K562 (cell line): ENCODE measurements around the gene MGAM2. TPM values are rescaled to one million over a fixed set of nuclear protein-coding genes. Genes with fewer than 3 reads are reported as not detected.

ENCODE experiments used
- ATAC-seq: fragments of 200-7000 bp; cut with Tn5 transposase; 3 replicates; pipeline ENCODE4 v1.9.1; 2020; ENCODE audit warnings: moderate library complexity
- BruUV-seq: library from RNA; stranded (reverse); fragments of 400-500 nt; replicated peaks from 2 replicates; lab custom pipeline; 2021; lab: Mats Ljungman, UMichigan
- CTCF ChIA-PET: fragments of 300-600 bp; formaldehyde crosslinking; extraction: SDS; loops from one replicate; lab custom pipeline; 2021; ENCODE audit warnings: low intra/inter-chr PET ratio; lab: Yijun Ruan, JAX
- POLR2A ChIA-PET: fragments of 300-600, 350-650 bp; sonication (Branson Sonifier 250); formaldehyde crosslinking; extraction: SDS; loops from one replicate; lab custom pipeline; 2021; ENCODE audit warnings: antibody characterized with exemption, inconsistent platforms; lab: Yijun Ruan, JAX
- DNase-seq, 4 experiments: peaks; one replicate each; pipeline versions ENCODE4 v3.0.0 to v3.0.0-alpha.2; 2011 to 2018; ENCODE audit warnings: low spot score in 3 of 4, mixed read lengths in 3 of 4; ENCODE audit errors: extremely low read depth in 1 of 4
- FAIRE-seq: peaks from 2 replicates; lab custom pipeline; 2011; peaks lifted over from hg19 to GRCh38; lab: Jason Lieb, UNC
- H2AFZ ChIP-seq: 2 replicates; pipeline ENCODE4 v1.6.0; 2011; ENCODE audit warnings: low read depth, low read length, control low read depth, inconsistent platforms
- H3K27ac ChIP-seq: fragments of 200-600 bp; 3 replicates; pipeline ENCODE4 v1.8.0; 2011; ENCODE audit warnings: low read depth, mild to moderate bottlenecking, control low read depth, inconsistent platforms, low read length, moderate library complexity, mixed read lengths; ENCODE audit errors: extremely low read depth
- H3K27me3 ChIP-seq, 2 experiments: fragments of 300-600 bp in 1 of 2; 2 replicates in 1 of 2; 3 replicates in 1 of 2; pipeline versions ENCODE4 v1.6.0 to v1.8.0; 2011; ENCODE audit warnings: inconsistent platforms in 2 of 2, low read length in 2 of 2, mild to moderate bottlenecking in 1 of 2, mixed read lengths in 1 of 2, moderate library complexity in 1 of 2; ENCODE audit not compliant: control insufficient read depth in 2 of 2, insufficient read depth in 2 of 2
- H3K36me3 ChIP-seq: fragments of 300-600 bp; 3 replicates; pipeline ENCODE4 v1.8.0; 2011; ENCODE audit warnings: mild to moderate bottlenecking, low read length, inconsistent platforms; ENCODE audit not compliant: control insufficient read depth, insufficient read depth
- H3K4me1 ChIP-seq, 2 experiments: fragments of 200-600 bp in 1 of 2; replicated peaks in 1 of 2; 2 replicates in 1 of 2; 3 replicates in 1 of 2; pipeline versions ENCODE4 v1.5.1 to v1.8.0; 2011; ENCODE audit warnings: inconsistent platforms in 2 of 2, low read length in 2 of 2, mild to moderate bottlenecking in 1 of 2, mixed read lengths in 1 of 2, moderate library complexity in 1 of 2; ENCODE audit not compliant: control insufficient read depth in 2 of 2, insufficient read depth in 2 of 2
- H3K4me2 ChIP-seq: 2 replicates; pipeline ENCODE4 v1.6.1; 2011; ENCODE audit warnings: low read length, control low read depth, inconsistent platforms, mixed read lengths; ENCODE audit not compliant: insufficient read depth
- H3K4me3 ChIP-seq: fragments of 200-600 bp; sonication (generic), shearing (Covaris generic); 2 replicates; pipeline ENCODE4 v1.5.1; 2016; ENCODE audit warnings: control low read depth, inconsistent platforms
- H3K79me2 ChIP-seq: fragments of 200-600 bp; 3 replicates; pipeline ENCODE4 v1.8.0; 2011; ENCODE audit warnings: low read length, inconsistent platforms; ENCODE audit not compliant: control insufficient read depth, insufficient read depth
- H3K9ac ChIP-seq, 2 experiments: 2 replicates each; pipeline versions ENCODE4 v1.6.0 to v1.6.1; 2011; ENCODE audit warnings: low read depth in 2 of 2, low read length in 2 of 2, control low read depth in 1 of 2, inconsistent platforms in 1 of 2, mild to moderate bottlenecking in 1 of 2, mixed read lengths in 1 of 2; ENCODE audit not compliant: insufficient read depth in 1 of 2
- H3K9me1 ChIP-seq: one replicate; pipeline ENCODE4 v1.6.0; 2011; ENCODE audit warnings: inconsistent platforms, mild to moderate bottlenecking, low read length, moderate library complexity; ENCODE audit not compliant: control insufficient read depth, insufficient read depth
- H3K9me3 ChIP-seq: replicated peaks from 2 replicates; pipeline ENCODE4 v1.5.1; 2011; ENCODE audit warnings: low read depth, low read length, inconsistent platforms; ENCODE audit not compliant: control insufficient read depth, insufficient read depth
- H4K20me1 ChIP-seq: replicated peaks from 2 replicates; pipeline ENCODE4 v1.6.1; 2011; ENCODE audit warnings: low read length, inconsistent platforms, mixed read lengths; ENCODE audit not compliant: control insufficient read depth, insufficient read depth
- BRD4 ChIP-seq: fragments of 200-600 bp; sonication (generic); IDR thresholded peaks from 2 replicates; pipeline ENCODE4 v1.6.1; 2017; ENCODE audit warnings: inconsistent platforms
- CHD2 ChIP-seq: IDR thresholded peaks from 2 replicates; pipeline ENCODE4 v1.6.1; 2011; ENCODE audit warnings: low read depth, low read length
- CREM ChIP-seq: IDR thresholded peaks from 2 replicates; pipeline ENCODE4 v1.6.1; 2014; ENCODE audit warnings: antibody characterized with exemption, low read depth
- EHMT2 ChIP-seq: fragments of 450-650 bp; IDR thresholded peaks from 2 replicates; pipeline ENCODE4 v1.6.1; 2018; ENCODE audit warnings: antibody characterized with exemption
- ELF1 ChIP-seq: fragments of 200-800 bp; sonication (Bioruptor generic); IDR thresholded peaks from 2 replicates; pipeline ENCODE4 v1.6.1; 2016; ENCODE audit warnings: missing genetic modification characterization, missing compliant biosample characterization
- GATA2 ChIP-seq: sonication (generic); formaldehyde crosslinking; IDR thresholded peaks from 2 replicates; pipeline ENCODE4 v1.4.0; 2020; ENCODE audit warnings: mild to moderate bottlenecking, missing genetic modification reagents
- HMGN3 ChIP-seq: IDR thresholded peaks from 2 replicates; pipeline ENCODE4 v1.6.1; 2011; ENCODE audit warnings: borderline replicate concordance, low read depth, mild to moderate bottlenecking, mixed read lengths, low read length; ENCODE audit not compliant: insufficient read length; ENCODE audit errors: extremely low read depth
- HNRNPLL ChIP-seq: fragments of 200-400 bp; formaldehyde crosslinking; IDR thresholded peaks from 2 replicates; pipeline ENCODE4 v1.6.1; 2017; ENCODE audit warnings: low read length, low read depth, mild to moderate bottlenecking; ENCODE audit not compliant: poor library complexity, severe bottlenecking
- JUN ChIP-seq, 2 experiments: sonication (generic) in 1 of 2; formaldehyde crosslinking in 1 of 2; IDR thresholded peaks; 2 replicates each; pipeline versions ENCODE4 v1.6.1 to v1.8.0; 2012 to 2022; ENCODE audit warnings: borderline replicate concordance in 2 of 2, mild to moderate bottlenecking in 2 of 2, improper control_type of control experiment in 1 of 2, low read depth in 1 of 2, low read length in 1 of 2, missing genetic modification reagents in 1 of 2
- JUND ChIP-seq, 2 experiments: IDR thresholded peaks; 2 replicates in 1 of 2; 3 replicates in 1 of 2; pipeline ENCODE4 v1.6.1; 2011; ENCODE audit warnings: borderline replicate concordance in 2 of 2, low read depth in 2 of 2, low read length in 2 of 2, improper control_type of control experiment in 1 of 2, missing biosample characterization in 1 of 2, missing genetic modification characterization in 1 of 2, missing genetic modification reagents in 1 of 2
- RNF2 ChIP-seq: sonication (generic); IDR thresholded peaks from 2 replicates; pipeline ENCODE4 v1.6.1; 2016
- SETDB1 ChIP-seq: IDR thresholded peaks from one replicate; pipeline ENCODE4 v1.6.1; 2012; ENCODE audit warnings: low read length, control low read depth, inconsistent platforms
- SMARCA5 ChIP-seq: fragments of 450-650 bp; IDR thresholded peaks from 2 replicates; pipeline ENCODE4 v1.6.1; 2016
- ZFX ChIP-seq: sonication (generic); formaldehyde crosslinking; IDR thresholded peaks from 2 replicates; pipeline ENCODE4 v1.8.0; 2022; ENCODE audit warnings: mild to moderate bottlenecking, missing genetic modification reagents, moderate library complexity
- ZNF707 ChIP-seq: fragments of 250-450 bp; sonication (Bioruptor Pico); conservative IDR thresholded peaks from 2 replicates; pipeline ENCODE4 v1.8.0; 2022; ENCODE audit warnings: inconsistent platforms, mild to moderate bottlenecking, moderate library complexity
- WGBS: fragments of 100-300 bp; shearing (Covaris generic); methylation state at CpG from one replicate; pipeline ENCODE4 v1.1.6; 2016; ENCODE audit warnings: low coverage, mixed read lengths; ENCODE audit not compliant: insufficient coverage; ENCODE audit errors: missing lambda C conversion rate; 5-methylcytosine and 5-hydroxymethylcytosine counted together
- in situ Hi-C: fragments of 300-500 bp; cut with MboI; formaldehyde crosslinking; loops from 4 replicates; pipeline ENCODE4 v1.15.0; 2018; ENCODE audit warnings: inconsistent platforms, mixed read lengths
- intact Hi-C: fragments of 100-400 bp; cut with micrococcal nuclease; formaldehyde crosslinking; loops from 2 replicates; pipeline ENCODE4 v1.14.2; 2022
- polyA plus RNA-seq, 8 experiments: library from polyadenylated mRNA; depleted of rRNA in 4 of 8; stranded (reverse) in 5 of 8; unstranded in 3 of 8; fragments of >200 nt; fragmentation: Nextera tagmentation in 2 of 8; fragmentation: Illumina TruSeq in 1 of 8; extraction: Ambion mirVana in 2 of 8; extraction: Trizol in 1 of 8; gene quantifications; 2 replicates each; pipeline versions ENCODE4 v1.2.1 to v1.2.3, GENCODE V29; 2011 to 2014; ENCODE audit warnings: inconsistent platforms in 1 of 8, missing spikeins in 1 of 8
- total RNA-seq, 7 experiments: library from RNA; depleted of rRNA in 6 of 7; stranded (reverse); fragments of >200 nt in 6 of 7; fragmentation: Illumina TruSeq in 2 of 7; extraction: Trizol in 2 of 7; gene quantifications; 2 replicates each; pipeline versions ENCODE4 v1.2.1 to v1.2.3, GENCODE V29; 2011 to 2021; ENCODE audit warnings: low replicate concordance in 1 of 7
- TF ChIP-seq, protein P1 (sequence below): sonication (generic); formaldehyde crosslinking; IDR thresholded peaks from 2 replicates; pipeline ENCODE4 v1.8.1; 2023; ENCODE audit warnings: missing genetic modification reagents, mild to moderate bottlenecking, borderline replicate concordance
- TF ChIP-seq, protein P2 (sequence below): sonication (generic); formaldehyde crosslinking; IDR thresholded peaks from 2 replicates; pipeline ENCODE4 v1.8.1; 2022; ENCODE audit warnings: missing genetic modification reagents

Gene MGAM2
- total and polyA plus RNA-seq, 9 of the 15 experiments (the other 6 are each of a cell fraction or from before 2014, with no cell fraction given) = 0.03 TPM; not detected in 8

DNA sequence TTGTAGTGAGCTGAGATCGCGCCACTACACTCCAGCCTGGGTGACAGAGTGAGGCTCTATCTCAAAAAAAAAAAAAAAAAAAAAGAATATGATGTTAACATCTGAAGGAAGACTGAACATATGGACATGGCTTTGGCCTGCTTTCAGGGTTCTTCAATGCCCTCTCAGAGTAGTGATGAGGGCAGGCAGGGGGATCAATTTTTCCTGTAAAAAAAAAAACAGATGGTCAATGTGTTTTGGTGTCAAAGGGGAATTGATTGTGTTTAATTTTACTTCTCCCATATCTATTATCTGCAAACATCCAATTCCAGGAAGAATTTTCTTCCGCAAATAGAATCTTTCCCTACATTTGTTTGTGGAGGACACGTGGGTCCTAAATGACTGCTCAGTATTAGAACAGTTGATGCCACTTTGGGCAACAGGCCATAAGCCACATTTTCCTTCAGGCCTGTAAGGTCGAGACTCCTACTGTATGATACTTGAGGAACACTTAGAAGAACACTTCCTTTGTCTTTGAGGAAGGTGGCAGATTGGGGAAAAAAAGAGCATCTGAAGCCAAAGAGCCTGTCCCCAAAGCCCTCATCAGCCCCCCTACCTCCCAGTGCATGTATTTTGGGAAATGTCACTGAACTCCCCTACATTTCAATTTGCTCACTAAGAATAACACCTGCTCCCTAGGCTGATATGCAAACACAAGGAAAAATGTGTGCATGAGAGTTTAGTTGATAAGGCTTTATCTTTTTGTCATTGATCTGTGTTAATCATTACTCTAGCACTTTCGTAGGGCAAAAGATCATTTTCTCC, 28.3 kb downstream of the MGAM2 start:
- Histone ChIP-seq H3K27ac (no peak overlapping the region), H3K9me1 (no peaks in the 10 kb centered on the region), H3K4me1 (no peaks in the 10 kb centered on the region), H3K9ac (no peak overlapping the region), H2AFZ (no peak overlapping the region), H3K4me2 (no peak overlapping the region), H3K79me2 (no peaks in the 10 kb centered on the region), H3K9me3 (no peaks in the 10 kb centered on the region), H3K27me3 (no peaks in the 10 kb centered on the region), H3K36me3 (no peaks in the 10 kb centered on the region), H3K4me3 (no peak overlapping the region), H4K20me1 (no peaks in the 10 kb centered on the region)
- 2% methylated on average over 6 of the region's 6 CpGs for WGBS
- BruUV-seq = no TSS peak
- CTCF ChIA-PET = no interaction called here
- DNase-seq (no peak), FAIRE-seq (no peak), ATAC-seq (no peak)
- POLR2A ChIA-PET = no interaction called here
- in situ Hi-C loops (no loop called here), intact Hi-C loops (no loop called here)
- TF ChIP-seq JUND (IDR thresholded peaks at IDR 0.05; ENCODE audit: borderline replicate concordance, low read depth, low read length) (no peak), JUND (tag; IDR thresholded peaks at IDR 0.05; ENCODE audit: borderline replicate concordance, low read depth, low read length) (no peak), HNRNPLL (no peak), JUN (IDR thresholded peaks at IDR 0.05; ENCODE audit: borderline replicate concordance, low read depth, low read length) (no peak), JUN (CRISPR knock-in tag; IDR thresholded peaks at IDR 0.05; ENCODE audit: borderline replicate concordance) (no peak), ZFX (no peak), RNF2 (no peak), HMGN3 (no peak), SETDB1 (no peak), GATA2 (CRISPR knock-in tag) (no peak), ELF1 (tag) (no peak), CREM (no peak), BRD4 (no peak), SMARCA5 (no peak), ZNF707 (CRISPR knock-in tag) (no peak), CHD2 (no peak), EHMT2 (no peak)
- TF ChIP-seq, protein P1, sequence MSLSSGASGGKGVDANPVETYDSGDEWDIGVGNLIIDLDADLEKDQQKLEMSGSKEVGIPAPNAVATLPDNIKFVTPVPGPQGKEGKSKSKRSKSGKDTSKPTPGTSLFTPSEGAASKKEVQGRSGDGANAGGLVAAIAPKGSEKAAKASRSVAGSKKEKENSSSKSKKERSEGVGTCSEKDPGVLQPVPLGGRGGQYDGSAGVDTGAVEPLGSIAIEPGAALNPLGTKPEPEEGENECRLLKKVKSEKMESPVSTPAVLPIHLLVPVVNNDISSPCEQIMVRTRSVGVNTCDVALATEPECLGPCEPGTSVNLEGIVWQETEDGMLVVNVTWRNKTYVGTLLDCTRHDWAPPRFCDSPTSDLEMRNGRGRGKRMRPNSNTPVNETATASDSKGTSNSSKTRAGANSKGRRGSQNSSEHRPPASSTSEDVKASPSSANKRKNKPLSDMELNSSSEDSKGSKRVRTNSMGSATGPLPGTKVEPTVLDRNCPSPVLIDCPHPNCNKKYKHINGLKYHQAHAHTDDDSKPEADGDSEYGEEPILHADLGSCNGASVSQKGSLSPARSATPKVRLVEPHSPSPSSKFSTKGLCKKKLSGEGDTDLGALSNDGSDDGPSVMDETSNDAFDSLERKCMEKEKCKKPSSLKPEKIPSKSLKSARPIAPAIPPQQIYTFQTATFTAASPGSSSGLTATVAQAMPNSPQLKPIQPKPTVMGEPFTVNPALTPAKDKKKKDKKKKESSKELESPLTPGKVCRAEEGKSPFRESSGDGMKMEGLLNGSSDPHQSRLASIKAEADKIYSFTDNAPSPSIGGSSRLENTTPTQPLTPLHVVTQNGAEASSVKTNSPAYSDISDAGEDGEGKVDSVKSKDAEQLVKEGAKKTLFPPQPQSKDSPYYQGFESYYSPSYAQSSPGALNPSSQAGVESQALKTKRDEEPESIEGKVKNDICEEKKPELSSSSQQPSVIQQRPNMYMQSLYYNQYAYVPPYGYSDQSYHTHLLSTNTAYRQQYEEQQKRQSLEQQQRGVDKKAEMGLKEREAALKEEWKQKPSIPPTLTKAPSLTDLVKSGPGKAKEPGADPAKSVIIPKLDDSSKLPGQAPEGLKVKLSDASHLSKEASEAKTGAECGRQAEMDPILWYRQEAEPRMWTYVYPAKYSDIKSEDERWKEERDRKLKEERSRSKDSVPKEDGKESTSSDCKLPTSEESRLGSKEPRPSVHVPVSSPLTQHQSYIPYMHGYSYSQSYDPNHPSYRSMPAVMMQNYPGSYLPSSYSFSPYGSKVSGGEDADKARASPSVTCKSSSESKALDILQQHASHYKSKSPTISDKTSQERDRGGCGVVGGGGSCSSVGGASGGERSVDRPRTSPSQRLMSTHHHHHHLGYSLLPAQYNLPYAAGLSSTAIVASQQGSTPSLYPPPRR (CRISPR knock-in tag) = no peak
- TF ChIP-seq, protein P2, sequence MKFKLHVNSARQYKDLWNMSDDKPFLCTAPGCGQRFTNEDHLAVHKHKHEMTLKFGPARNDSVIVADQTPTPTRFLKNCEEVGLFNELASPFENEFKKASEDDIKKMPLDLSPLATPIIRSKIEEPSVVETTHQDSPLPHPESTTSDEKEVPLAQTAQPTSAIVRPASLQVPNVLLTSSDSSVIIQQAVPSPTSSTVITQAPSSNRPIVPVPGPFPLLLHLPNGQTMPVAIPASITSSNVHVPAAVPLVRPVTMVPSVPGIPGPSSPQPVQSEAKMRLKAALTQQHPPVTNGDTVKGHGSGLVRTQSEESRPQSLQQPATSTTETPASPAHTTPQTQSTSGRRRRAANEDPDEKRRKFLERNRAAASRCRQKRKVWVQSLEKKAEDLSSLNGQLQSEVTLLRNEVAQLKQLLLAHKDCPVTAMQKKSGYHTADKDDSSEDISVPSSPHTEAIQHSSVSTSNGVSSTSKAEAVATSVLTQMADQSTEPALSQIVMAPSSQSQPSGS (CRISPR knock-in tag) = no peak
